Measurements from ENCODE around the gene TFIP11. TPM values are rescaled to one million over a fixed set of nuclear protein-coding genes. Genes with fewer than 3 reads are reported as not detected.

TFIP11 gene
- total and polyA plus RNA-seq, 12 donors: 18.8 to 25.5 (median 23.0) TPM

GRCh38 chr22:26486394-26486793 lies 25.9 kb downstream of the TFIP11 start:
- intact Hi-C loops (cut with DNase I): loop anchor here in 2 of 10 donors (5.0 to 10.0 kb wide), 2 partner anchors 168 to 171 kb away; partner anchors contain the start of gene MIAT (in 2 of the 2)
- Histone ChIP-seq H3K9me3 (no peaks in the 10 kb centered on the region), H3K27me3 (no peaks in the 10 kb centered on the region), H3K4me1 (peaks cover 0 to 39% (median 32%) of the 10 kb centered on the region in 9 donors), H3K36me3 (peaks cover 0 to 64% (median 34%) of the 10 kb centered on the region in 9 donors), H3K4me3 (no peak overlapping the region), H3K27ac (no peak overlapping the region)
- no peak for ATAC-seq
- DNase-seq: no peak
- 86% methylated on average over 5 of the region's 5 CpGs for WGBS, 2 donors
- TF ChIP-seq CTCF (IDR thresholded peaks at IDR 0.05): no peak

GRCh38 chr22:26485806-26486390 lies 26.4 kb downstream of the TFIP11 start:
- no peak overlapping the region for H3K27ac ChIP-seq
- DNase-seq (no peak), ATAC-seq (no peak)
- no peaks in the 10 kb centered on the region for H3K27me3 ChIP-seq
- TF ChIP-seq CTCF (IDR thresholded peaks at IDR 0.05): no peak
- WGBS, 2 donors: 67 to 71% methylated on average over 3 of the region's 3 CpGs
- peaks cover 0 to 64% (median 29%) of the 10 kb centered on the region in 9 donors for H3K36me3 ChIP-seq
- no peaks in the 10 kb centered on the region for H3K9me3 ChIP-seq
- H3K4me1 ChIP-seq: peaks cover 0 to 44% (median 37%) of the 10 kb centered on the region in 9 donors
- intact Hi-C loops (cut with DNase I): loop anchor here in 3 of 10 donors (2.0 to 10.0 kb wide), 3 partner anchors 103 to 171 kb away; partner anchors contain the start of gene MIAT (in 2 of the 3)
- no peak overlapping the region for H3K4me3 ChIP-seq

- intact Hi-C loops (cut with DNase I): loop anchor here in 3 of 10 donors (2.0 to 10.0 kb wide), 3 partner anchors 104 to 172 kb away; partner anchors contain the start of gene MIAT (in 2 of the 3)
- Histone ChIP-seq H3K9me3 (no peaks in the 10 kb centered on the region), H3K4me3 (peak overlapping the region in 3 of 10 donors; percentile 70 to 99 (median 99)), H3K27ac (peak overlapping the region in 2 of 10 donors; percentile 93 to 96), H3K27me3 (no peaks in the 10 kb centered on the region), H3K4me1 (peaks cover 0 to 53% (median 46%) of the 10 kb centered on the region in 9 donors), H3K36me3 (peaks cover 0 to 62% (median 25%) of the 10 kb centered on the region in 9 donors)
- 60 to 68% methylated on average over 7 of the region's 7 CpGs for WGBS, 2 donors
- no peak for DNase-seq
- ATAC-seq: no peak
- no peak for TF ChIP-seq CTCF (IDR thresholded peaks at IDR 0.05)
Observed at GRCh38 chr22:26485013-26485412, 27.3 kb downstream of the TFIP11 start.

- no peaks in the 10 kb centered on the region for H3K9me3 ChIP-seq
- ATAC-seq: no peak
- WGBS, 2 donors: 5 to 8% methylated on average over 6 of the region's 6 CpGs
- DNase-seq: no peak
- intact Hi-C loops (cut with DNase I): loop anchor here in 3 of 10 donors (2.0 to 10.0 kb wide), 3 partner anchors 104 to 170 kb away; partner anchors contain the start of genes MIAT (in 1 of the 3) and TPST2 (in 1 of the 3)
- TF ChIP-seq CTCF (IDR thresholded peaks at IDR 0.05): no peak
- H3K27ac ChIP-seq: peak overlapping the region in 8 of 10 donors; percentile 84 to 97 (median 95)
- H3K27me3 ChIP-seq: no peaks in the 10 kb centered on the region
- H3K4me3 ChIP-seq: peak overlapping the region; percentile 70 to 100 (median 97)
- peaks cover 0 to 60% (median 53%) of the 10 kb centered on the region in 9 donors for H3K4me1 ChIP-seq
- peaks cover 0 to 57% (median 22%) of the 10 kb centered on the region in 9 donors for H3K36me3 ChIP-seq
Observed at GRCh38 chr22:26484360-26484706, 27.9 kb downstream of the TFIP11 start.

All from heart right ventricle (tissue), 16 donors.